HG03045 (cell line): ENCODE measurements around the gene MICB.
A peak's percentile ranks its signal among the peaks of the same experiment; 100 is the strongest.
"Not testable (repeated sequence)": the region's sequence is repeated elsewhere in the genome, so short reads cannot be mapped to it uniquely, and the experiment has no call there.

Experiments used
- ATAC-seq: cut with Tn5 transposase; IDR thresholded peaks from one replicate; pipeline ENCODE4 v1.9.1; 2021; ENCODE audit warnings: mild to moderate bottlenecking, moderate library complexity; ENCODE audit not compliant: unreplicated experiment

The MICB gene

DNA sequence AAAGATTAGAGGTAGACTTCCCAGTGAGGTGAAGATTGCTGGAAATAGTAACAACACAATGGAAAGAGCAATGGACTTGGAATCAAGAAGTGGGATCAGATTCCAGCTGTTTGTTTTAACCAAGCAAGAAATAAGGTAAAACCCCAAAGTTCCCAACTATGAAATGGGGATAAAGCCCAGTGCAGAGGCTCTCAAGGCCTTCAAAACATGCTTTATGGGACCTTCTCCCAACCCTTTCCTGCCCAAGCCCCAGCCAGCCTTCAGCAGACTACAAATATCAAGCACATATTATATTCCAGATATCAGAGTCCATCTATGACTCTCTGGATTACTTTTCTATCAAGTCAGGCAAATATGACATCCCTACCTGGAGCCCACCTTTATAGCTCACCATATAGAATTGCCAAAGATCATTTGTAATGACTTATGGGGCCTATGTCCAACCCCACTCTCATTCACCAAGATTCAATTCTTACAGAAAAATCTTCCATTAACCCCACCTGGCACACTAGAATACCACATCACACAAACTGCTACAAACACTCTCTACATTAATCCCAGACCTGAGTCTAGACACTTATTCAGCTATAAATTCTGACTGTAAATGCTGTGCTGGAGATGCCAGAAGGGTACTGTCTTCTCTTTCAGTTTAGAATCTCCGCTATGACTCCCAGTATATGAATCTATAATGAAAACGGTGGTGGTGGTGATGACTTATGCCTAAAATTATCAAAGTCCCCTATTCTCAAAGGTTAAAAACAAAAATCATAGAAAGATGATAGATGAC, 37.8 kb downstream of the MICB start:
- ATAC-seq, result no peak

DNA sequence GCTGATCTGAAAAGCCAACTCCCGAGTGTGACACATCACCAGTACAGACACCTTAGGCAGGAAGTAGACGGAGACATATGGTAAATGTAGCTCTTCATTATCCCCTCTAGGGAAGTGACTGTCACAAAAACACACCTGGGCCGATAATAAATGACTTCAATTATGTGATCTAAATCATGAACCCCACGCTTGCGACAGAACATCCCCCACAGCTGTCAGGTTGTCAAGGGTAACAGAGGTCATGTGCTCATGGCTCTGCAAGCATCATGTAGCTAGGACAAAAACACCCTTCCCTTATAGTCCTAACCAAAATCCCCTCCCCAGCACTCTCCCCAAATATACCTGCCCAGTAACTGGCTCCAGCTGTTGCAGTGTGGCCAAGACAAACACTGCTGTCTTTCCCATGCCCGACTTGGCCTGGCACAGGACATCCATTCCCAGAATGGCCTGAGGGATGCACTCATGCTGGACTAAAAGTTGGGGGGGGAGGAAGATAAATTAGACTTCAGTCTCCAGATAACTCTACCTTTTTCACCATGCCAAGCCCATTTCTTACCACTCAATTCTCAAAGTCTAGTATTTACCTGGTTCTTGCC, 41.0 kb downstream of the MICB start:
- no peak for ATAC-seq

DNA sequence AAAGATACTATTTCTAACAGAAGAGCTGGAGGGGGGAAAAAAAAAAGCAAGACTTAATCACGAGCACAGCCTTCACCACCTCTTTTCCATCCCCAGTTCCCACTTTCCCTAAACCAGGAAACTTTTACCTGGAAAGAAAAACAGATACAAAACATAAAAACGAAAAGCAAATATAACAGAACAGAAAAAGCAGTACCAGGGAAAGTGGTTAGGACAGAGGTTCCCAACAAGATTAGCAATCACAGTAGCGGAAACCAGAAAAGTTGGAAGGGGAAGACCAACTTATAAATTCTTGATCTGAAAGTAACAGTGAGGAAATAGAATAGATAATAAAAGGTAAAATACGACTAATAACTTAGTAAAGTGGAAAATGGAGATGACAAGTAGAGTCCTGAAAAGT, 42.7 kb downstream of the MICB start:
- ATAC-seq, result no peak

DNA sequence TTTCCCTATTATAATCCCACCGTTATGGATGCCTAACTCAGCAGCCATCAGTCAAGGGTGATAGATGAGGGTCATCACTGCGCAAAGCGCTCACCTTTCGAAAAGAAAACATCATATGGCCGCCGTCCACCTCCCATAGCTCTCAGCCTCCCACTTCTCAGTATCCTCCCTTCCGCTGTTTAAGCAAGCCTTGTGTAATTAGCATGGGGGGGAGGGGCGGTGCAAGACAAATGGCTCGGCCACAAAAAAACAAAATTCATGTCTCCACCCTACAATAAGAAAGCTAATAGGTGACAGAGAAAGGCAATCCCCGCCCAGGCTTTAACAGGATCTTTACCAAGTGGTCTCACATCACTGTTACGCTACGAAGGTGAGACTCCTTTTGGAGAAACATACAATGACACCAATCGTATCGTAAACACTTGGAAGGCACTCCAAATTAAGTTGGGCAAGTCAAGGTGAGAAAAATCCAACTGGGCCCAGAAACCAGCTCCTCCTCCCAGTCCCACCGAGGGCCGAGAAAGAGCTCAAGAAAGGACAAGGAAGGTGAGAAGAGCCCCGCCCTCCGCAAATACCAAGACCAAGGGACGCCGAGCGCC, 43.2 kb downstream of the MICB start:
- no peak for ATAC-seq

DNA sequence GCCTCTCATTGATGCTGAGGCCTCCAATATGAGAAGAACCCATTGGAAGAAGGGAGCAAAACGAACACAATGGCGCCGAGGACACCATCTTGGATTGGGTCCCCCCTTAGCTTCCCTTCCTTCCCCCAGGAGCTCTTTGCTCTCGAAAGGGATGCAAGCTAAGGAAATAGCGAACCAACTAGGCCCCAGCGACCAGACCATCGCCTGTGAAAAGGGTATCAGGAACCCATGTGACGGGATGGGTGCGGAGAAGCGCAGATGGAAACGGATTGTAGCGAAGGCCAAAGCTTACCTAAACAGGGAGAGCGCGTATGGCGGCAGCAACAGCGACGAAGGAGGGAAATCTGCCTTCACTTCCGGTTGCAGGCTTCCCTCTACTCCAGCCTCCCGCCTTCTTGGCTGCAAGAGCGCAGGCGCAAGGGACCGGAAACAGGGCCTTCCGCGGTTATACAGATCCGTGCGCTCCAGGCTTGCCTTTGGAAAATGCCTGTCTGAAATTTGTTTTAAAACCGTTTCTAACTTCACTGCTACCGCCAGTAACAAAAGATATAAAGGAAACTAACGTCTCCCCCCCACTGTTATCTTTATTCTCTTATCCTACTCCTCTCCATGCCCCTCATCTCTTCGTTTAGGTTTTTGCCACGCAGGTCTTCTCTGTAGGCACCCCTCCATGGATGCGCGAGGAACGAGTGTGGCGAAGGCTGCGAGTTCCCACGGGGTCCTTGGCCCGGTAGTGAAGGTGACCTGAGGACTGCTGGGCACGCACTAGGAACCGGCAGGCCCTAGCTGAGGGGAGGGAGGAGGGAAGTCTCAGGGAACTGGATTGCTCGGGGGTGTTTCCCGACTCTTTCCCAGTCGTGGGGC, 43.9 kb downstream of the MICB start, which contains the start of gene DDX39B:
Gene DDX39B, minus strand, starts transcription at position 346 of the 864 bp plus-strand sequence. CDS start 1,471 bp downstream, outside the sequence.
- ATAC-seq, result peak; percentile 67

DNA sequence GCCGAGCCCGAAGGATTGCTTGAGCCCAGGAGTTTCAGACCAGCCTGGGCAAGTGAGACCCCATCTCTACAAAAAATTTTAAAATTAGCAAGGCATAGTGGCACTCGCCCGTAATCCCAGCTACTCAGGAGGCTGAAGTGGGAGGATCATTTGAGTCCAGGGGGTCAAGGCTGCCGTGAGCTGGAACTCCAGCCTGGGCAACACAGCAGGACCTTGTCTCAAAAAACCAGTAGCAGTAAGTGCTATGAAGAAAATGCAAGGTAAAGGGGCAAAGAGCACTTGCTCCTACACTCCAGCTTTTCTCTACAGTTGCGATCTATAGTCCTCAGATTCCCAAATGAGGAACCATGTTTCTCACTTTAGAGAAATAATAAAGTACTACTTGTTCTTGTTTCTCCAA, 45.7 kb downstream of the MICB start:
- ATAC-seq, result no peak

DNA sequence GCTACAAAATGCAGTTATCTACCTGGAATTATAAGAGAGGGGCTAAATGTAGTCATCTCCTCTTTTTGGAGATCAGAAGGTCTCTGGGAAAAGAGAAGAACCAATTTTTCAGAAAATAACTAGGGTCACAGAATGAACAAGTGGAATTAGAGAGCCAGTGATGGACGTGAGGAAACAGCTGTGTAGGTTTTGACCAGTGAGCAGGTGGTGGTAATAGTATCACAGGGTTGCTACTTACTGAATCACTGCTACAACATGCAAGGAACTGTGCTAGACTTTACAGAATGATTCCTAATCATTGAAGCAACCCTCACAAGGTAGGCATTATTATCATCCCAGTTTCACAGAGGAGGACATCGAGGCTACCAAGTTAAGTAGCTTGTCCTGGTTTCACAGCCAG, 46.7 kb downstream of the MICB start:
- no peak for ATAC-seq

DNA sequence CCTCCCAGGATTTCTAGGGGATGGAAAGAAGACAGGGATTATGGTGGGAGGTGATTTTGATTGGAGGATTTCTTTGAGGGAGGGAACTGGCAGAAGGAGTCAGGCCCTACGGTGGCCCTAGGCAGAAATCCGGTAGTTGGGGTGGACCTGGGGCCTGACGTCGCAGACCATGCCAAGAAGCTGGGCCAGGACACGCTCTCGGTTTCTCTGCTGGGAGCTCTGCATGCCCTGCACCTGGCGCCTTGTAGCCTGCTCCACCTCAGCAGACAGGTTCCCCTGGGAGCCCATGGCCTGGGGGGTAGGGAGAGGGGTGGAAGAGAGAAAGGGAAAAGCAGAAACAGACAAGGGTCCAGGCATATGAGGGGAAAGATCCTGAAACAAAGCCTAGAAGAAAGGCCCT, 47.3 kb downstream of the MICB start:
- ATAC-seq, result no peak

DNA sequence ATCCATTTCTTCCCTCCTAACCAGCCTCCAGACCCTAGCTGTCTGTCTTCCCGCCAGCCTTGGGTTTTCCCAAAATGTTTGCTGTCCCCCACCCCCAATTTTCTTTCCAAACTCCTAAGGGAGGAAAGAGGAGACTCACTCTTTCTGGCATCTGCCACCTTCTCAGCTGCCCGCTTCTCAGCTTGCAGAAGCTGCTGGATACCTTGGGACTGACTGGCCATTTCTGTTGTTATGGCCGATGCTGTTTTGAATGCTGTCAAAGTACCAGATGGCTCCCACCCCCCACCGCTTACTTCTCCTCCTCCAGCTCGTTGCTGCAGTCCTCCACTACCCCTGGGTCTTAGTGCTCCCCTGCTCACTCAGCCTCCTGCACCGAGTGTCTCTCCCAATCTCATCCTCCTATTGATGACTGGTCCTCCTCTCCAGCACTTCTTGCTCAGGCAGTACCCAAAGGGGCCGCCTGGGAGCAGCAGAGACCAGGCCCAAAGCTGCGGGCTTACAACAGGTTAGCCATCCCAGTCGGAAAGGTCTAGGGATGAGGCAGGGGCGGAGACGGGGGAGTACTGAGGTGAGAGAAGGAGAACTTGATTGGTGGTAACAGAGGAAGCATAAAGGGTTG, 48.5 kb downstream of the MICB start, which contains the start of gene ATP6V1G2:
Gene ATP6V1G2, minus strand, starts transcription at position 270 of the 619 bp plus-strand sequence. Its CDS starts 49 bp downstream, at position 221.
- ATAC-seq, result peak; percentile 39

DNA sequence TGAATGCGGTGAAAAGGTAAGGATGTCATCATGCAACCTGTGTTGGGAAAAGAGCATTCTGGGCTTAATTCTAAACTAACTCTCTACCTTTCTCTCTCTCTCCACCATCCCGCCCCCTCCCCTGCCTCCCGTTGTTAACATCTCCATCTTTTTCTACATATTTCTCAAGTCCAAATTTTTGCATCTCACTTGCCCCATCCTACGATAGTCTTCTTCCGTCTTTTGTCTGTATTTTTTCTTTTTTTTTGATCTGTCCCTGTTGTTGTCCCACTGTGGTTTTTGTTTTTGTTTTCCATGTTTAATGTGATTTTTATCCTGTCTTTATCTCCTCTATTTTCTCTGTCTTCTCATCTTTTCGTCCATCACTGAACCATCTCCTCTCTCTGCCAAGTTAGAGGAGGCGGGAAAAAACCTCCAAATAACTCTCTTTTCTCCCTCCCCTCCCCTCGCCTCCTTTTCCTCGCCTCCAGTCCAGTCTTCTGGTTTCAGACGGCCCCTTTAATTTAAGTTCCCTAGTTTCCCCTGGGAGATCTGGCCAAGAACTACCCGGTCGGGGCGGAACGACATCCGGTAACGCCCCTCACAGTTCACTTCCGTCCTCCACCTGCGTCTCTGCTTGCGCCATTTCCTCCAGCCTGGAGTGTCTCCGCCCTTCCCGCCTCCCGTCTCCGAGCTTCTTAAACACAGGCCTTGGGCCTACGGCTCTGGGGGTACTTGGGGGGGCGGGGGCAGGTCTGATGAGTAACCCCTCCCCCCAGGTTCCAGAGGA, 49.2 kb downstream of the MICB start, which contains the start of gene NFKBIL1:
Gene NFKBIL1, plus strand, starts transcription at position 651 of the 769 bp plus-strand sequence. Its CDS starts 87 bp downstream, at position 738.
- ATAC-seq, result peak; percentile 74

DNA sequence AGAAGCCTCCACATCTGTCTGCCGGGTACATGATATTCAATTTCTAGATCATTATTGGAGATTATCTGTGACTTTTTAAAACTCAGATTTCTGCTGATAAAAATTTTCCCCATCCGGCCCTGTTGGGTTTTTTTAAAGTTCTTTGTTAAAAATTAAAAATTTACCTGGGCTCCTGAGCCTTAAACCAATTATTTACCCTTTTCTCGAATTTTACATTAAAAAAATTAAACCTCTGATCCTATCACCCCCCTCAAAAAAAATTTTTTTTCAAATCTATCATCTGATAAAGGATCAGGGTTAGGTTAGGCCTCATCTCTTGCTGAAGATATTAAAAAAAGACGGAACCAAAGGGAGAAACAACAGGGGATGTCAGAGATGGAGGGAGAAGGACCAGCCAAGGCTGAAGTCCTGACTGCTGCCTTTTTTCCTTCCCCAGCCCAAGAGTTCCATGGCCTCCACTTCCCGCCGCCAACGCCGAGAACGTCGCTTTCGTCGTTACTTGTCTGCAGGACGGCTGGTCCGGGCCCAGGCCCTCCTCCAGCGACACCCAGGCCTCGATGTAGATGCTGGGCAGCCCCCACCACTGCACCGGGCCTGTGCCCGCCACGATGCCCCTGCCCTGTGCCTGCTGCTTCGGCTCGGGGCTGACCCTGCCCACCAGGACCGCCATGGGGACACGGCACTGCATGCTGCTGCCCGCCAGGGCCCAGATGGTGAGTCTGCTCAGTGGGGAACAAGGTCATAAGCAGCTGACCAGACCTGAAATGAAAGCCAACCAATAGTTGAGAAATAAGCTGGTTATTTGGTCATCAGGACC, 50.0 kb downstream of the MICB start:
- no peak for ATAC-seq

DNA sequence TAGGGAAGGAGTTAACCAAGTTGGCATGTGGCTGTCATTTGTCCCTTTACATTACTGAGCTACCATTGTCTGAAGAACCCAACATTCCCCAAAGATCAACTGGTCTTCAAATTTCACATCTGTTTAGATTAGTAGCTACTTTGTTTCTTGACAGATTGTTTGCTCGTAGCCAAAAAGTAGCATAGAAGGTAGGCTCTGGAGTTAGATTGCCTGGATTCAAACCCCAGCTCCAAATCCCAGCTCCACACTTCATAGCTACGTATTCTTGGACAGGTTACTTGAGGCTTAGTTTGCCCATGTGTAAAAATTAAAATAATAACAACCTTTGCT, 50.6 kb downstream of the MICB start:
- ATAC-seq, result no peak

DNA sequence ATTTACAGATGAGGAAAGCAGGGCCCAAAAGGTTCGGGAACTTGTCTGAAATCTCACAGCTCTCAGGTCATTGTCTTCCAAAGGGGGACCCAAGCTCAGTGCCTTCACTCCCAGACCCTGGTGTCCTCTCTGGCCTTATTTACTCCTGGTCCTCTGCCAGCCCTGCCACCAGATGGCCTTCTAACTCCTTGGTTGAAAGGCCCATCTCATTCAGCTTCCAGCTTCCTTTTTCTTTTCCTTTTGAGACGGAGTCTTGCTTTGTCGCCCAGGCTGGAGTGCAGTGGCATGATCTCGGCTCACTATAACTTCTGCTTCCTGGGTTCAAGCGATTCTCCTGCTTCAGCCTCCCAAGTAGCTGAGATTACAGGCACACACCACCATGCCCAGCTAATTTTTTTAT, 53.4 kb downstream of the MICB start:
- not testable (repeated sequence) for ATAC-seq

DNA sequence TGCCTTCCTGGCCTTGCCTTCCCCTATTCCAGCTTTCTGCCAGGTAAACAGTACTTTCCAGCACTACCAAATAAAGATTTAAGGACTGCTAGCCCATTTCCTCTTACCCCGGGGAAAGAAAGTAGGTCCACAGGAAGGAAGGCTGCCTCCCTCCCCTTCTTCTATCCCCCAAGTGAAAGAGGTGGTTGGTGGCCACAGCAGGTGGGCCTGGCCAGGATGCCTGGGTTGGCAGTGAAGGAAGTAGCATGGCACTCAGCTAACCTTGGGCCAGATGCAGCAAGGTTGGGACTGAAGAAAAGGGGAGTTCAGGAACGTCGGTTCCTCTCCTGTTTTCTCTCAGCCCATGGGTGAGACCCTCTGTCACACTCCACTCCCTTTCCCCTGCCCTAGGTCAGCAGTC, 58.4 kb downstream of the MICB start:
- no peak for ATAC-seq

DNA sequence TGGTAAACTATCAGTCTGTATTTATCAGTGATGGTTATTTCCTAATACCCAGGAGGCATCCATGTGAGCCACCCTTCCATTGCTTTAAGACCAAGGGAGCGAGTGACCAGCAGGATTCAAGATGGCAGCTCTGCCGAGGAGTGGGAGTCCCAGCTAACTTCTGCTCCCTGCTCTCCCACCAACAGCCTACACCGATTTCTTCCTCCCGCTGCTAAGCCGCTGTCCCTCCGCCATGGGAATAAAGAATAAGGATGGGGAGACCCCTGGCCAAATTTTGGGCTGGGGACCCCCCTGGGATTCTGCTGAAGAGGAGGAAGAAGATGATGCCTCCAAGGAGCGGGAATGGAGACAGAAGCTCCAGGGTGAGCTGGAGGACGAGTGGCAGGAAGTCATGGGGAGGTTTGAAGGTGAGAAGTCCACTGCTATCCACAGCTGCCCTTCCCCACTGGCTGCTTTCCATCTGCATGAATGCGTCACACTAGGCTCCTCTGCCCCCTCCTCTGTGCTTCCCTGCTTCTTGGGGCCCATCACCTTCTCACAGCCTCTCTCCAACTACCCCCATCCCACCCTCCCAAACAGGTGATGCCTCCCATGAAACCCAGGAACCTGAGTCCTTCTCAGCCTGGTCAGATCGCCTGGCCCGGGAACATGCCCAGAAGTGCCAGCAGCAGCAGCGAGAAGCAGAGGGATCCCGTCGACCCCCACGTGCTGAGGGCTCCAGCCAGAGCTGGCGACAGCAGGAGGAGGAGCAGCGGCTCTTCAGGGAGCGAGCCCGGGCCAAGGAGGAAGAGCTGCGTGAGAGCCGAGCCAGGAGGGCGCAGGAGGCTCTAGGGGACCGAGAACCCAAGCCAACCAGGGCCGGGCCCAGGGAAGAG, 59.7 kb downstream of the MICB start:
- ATAC-seq, result no peak

DNA sequence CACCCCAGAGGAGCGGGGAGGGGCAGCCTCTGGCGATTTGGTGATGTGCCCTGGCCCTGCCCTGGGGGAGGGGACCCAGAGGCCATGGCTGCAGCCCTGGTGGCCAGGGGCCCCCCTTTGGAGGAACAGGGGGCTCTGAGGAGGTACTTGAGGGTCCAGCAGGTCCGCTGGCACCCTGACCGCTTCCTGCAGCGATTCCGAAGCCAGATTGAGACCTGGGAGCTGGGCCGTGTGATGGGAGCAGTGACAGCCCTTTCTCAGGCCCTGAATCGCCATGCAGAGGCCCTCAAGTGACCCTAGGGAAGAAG, 60.3 kb downstream of the MICB start:
- no peak for ATAC-seq

DNA sequence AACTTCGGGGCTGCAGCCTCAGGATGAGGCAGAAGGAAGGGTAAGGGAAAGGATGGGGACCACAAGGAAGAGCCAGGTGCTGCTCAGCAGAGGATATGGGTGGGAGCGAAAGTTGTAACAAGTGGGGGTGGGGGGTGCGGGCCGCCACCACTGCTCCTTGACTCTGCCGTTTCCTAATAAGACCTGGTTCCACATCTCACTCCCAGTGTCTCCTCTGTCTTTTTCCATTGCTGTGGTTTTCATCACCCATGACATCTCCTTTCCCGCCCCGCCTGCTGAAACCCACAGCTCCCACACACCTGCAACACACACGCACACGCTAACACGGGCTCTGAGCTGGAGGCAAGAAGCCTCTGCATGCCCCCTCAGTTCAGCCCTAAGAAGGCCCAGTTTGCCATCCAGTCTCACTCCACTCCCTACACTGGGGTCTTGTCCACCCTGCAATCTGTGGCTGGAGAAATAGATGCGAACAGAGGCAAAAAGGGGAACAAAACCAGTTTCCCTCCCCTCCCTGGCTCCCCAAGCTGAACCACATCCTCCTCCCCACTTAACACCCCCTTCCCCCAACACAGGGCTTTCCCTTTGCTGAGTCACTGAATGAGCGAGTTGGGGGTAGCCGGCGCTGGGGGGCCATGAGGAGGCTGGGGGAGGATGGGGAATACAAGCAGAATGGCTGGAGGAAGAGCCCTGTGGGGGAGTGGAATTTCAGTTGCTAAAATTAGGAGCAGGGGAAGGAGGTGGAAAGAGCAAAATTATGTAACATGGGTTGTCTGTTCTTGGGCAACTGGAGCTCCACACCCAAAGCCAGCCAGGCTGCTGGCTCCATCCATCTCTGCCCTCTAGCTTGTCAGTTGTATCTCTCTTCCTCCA, 60.9 kb downstream of the MICB start:
- no peak for ATAC-seq
